GM19238 (cell line): ENCODE measurements around the gene SFT2D3.

Experiments used
- DNase-seq: peaks from one replicate; pipeline ENCODE4 v3.0.0; 2011; ENCODE audit warnings: low spot score; ENCODE audit not compliant: insufficient read length

Gene SFT2D3

DNA sequence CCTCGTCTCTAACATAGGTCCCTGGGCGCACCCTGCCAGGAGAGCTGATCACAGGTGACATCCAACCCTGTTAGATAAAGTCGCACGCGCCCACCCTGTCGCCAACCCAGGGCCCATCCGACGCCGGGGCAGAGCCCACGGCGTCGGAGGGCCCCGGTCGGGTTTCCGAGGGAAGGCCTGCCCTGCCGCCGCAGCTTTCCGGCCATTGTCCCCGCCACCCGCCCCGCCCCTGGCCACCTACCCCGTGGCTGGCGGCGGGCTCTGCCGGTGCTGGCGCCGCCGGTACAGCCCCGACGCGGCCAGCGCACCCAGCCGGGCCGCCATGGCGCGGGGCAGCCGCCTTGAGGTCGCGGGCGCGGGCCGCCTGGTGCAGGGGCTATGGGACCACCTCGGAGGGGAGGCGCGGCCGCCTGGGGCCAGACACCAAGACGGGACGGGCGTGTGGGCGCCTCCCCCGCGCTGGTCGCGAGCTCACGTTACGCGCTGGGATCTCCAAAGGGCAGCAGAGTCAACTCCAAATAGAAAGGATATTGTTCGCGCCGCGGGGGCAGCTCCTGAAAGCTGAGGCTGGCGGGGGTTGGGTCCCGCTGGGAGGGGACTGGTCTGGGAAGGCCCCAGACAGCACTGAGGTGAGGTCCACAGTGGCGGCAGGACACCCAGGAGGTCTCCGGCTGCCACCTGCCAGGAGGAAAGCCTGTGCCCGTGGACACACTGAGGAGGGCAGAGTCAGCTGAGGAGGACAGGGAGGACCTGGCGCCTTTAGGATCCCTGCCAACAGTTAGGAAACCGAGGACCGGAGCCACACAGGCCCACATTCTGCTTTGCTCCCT is 37.0 kb upstream of the SFT2D3 start:
- no peak for DNase-seq

DNA sequence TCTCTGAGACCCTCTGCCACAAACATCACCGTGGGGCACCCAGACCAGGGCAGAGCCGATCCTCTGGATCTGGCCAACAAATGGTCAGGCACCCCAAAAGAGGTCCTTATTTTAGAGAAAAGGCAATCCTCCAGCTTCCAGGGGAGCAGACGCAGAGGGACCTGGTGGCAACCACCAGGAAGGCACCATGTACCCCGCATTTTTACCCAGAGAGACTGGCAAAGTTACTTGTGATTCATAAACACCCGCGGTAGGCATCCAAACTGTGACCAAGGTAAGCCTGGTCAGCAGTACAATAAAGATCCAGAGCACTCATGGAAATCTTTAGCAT is 36.4 kb upstream of the SFT2D3 start:
- no peak for DNase-seq

DNA sequence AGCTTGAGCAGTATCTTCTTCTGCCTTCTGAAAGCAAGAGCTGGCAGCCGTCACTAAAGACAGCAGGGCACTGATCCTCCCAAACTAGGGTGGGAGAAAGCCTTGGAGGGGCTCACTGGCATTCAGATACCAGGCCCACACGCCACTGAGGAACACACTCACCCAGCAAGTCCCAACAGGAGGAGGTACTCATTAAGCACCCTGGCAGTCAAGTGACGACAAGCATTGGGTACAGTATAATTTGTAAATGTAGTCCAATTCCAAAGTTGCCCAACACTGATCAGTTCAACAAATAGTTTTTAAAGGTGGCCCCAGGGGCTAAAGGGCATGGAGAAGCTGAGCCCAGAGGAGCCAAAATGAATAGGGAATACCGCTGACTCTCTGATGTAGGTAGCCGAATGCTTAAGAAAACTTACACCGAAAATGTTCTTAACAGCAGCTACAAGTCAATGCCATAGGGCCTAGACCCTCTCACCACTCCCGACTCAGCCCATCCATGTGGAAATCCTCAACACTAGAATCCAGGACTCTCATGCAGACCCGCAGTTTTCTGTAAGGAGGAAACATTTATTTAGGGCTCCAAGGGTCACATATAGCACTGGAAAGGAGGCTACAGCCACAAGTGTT is 35.9 kb upstream of the SFT2D3 start:
- no peak for DNase-seq

GRCh38 chr2:127669056-127669455 is 32.2 kb upstream of the SFT2D3 start:
- no peak for DNase-seq

- no peak for DNase-seq
Measured at GRCh38 chr2:127670055-127670956, 31.0 kb upstream of the SFT2D3 start.

DNA sequence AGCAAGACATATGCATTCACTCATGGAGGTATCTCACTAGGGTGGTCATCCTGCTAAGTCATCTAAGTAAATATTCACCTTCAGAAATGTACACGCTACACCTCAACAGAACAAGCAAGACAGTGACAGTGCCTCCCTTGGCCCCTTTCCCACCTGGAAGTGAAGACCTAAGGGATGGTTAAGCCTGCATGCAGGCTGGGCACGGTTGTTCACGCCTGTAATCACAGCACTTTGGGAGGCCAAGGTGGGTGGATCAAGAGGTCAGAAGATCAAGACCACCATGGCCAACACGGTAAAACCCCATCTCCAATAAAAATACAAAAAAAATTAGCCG is 30.4 kb upstream of the SFT2D3 start:
- no peak for DNase-seq

GRCh38 chr2:127671557-127672302 is 29.6 kb upstream of the SFT2D3 start:
- DNase-seq = no peak

- no peak for DNase-seq
Measured at GRCh38 chr2:127672341-127673224, 28.7 kb upstream of the SFT2D3 start.

DNA sequence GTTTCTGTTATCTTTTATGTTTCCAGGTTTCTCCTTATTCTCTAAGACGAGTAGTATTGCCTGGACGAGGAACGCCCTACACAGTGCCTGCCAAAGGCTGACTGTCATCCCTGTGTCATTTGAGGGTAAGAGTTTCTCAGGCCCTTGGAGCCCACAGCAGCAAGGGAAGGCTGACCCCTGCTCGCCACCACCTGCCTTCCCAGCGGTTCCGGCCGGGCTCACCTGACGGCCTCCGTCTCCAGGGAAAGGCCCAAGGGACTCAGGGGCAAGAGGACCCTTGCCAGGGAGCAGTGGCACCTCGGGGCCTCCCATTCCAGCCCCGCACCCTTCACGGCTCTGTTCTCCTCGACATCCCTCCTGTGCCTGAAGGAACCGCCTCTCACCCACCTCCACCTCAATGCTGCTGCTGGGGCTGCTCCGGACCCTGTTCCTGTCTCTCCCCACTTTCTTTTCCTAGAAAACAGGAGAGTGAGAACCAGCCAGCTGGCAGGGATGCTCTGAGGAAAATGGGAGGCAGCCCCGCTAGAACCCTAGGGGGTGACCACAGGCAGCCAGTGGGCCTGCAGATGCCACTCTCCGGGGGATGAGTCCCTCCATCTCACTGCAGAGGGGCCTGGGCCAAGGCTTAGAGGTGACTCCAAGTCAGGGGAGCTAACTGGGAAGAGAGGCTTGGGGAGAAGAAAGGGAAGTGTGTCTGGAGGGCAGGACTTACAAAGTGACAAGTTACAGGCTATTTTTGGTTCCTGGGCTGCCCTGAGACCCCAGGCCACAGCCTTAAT is 27.8 kb upstream of the SFT2D3 start:
- DNase-seq = no peak

DNA sequence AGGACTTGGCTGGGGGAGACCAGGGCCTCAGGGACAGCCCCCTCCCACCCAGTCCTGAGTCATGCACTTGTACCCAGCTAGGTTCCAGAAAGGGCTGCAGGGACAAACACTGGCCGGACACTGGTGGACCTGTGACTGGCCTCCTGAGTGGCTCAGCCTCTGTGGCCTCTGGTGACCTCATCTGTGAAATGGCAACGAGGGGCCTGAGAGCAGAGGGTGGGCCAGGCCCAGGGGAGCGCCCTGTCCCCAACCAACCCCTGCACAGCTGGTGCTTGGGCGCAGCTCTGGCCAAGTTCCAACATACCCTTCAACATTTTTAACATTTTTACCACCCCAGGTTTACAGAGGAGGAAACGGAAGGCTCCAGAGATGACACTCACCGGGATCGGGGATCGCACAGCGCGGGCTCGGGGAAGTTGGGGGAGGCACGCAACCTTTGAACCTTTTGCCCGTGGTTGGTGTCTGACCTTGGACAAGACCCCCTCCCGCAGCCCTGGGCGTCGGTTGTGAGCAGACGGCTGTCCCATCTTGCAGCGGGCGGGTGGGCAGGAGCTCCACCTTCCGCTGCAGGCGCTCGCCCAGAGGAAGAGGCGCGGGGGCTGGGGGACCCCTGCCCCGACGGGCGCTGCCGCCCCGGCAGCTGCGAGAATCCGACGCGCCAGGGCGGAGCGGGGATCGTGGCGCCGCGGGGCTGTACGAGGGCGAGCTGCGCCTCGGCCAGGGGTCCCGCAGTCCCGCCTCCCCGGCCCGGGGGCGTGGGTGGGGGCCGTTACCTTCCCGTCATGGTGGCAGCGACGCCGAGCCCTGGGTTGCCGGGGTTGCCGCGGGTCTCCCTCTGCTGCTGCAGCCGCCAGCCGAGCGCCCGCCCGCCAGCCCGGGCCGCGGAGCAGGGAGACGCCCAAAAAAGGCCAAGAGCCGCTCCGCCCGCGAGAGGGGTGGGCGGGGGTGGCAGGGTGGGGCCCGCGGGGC is 26.8 kb upstream of the SFT2D3 start:
- no peak for DNase-seq

DNA sequence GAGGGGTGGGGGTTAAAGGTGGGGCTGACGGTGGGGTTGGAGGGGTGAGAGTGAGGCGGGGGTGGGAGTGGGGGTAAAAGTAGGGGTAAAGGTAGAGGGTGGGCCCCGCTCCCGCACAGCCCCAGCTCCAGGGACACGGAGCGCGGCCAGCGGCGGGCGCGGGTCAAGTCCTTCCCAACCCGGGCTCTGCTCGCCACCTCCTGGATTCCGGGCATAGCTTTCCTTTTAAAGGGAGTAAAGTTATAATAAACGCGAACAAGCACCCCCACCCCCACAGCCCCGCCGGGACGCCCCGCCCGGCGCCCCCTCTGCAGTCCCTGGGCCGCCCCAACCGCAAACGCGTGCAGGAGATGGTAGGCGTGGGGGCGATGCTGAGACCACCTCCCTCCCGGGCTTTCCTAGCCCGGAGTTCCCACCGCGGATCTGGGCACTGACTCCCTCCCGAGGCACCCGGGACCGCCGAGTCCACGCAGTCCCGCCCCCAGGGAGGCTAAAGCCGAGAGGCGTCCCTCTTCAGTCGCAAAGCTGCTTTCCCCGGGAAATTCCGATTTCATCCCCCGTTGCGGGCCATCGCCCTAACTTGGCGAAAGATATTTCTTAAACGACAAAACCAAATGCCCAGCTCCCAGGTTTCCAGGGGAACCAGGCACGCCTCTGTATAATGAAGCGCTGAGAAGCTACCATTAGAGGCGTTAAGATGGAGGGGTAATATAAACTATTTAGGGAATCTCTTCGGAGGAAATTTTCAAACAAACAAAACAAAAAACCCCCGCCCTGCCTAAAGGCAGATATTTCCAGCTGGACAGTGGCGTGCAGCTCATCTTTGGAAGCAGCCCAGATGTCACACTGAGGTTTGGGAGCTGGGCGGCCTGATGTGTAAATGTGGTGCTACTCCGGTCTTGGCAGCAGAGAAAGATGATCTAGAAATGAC is 25.7 kb upstream of the SFT2D3 start, which contains the start of gene LIMS2:
LIMS2 (minus strand) TSS at position 200 of the 931 bp plus-strand sequence. CDS start 506 bp downstream, outside the sequence.
- no peak for DNase-seq

- no peak for DNase-seq
Measured at GRCh38 chr2:127676906-127677305, 24.4 kb upstream of the SFT2D3 start.

GRCh38 chr2:127678531-127678930 is 22.8 kb upstream of the SFT2D3 start:
- no peak for DNase-seq

DNA sequence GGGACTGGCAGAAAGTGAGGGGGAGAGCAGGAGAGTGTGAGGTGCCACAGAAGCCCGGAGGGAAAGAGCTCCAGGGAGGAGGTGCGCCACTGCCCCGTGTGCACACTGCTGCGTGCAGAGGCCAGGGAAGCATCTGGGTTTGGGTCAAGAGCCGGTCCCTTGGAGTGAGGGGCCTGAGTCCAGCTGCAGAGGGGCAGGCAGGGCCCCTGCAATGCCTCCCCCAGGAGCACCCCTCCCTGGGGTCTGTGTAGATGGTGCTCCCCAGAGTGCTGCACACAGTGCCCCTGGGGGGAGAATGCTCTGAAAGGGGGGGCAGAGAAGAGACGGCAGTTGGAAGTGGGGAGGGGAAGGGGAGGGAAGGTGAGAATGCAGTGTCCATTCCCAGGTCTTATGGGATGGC is 22.3 kb upstream of the SFT2D3 start:
- DNase-seq = no peak

GRCh38 chr2:127679680-127680361 is 21.5 kb upstream of the SFT2D3 start:
- DNase-seq = no peak

DNA sequence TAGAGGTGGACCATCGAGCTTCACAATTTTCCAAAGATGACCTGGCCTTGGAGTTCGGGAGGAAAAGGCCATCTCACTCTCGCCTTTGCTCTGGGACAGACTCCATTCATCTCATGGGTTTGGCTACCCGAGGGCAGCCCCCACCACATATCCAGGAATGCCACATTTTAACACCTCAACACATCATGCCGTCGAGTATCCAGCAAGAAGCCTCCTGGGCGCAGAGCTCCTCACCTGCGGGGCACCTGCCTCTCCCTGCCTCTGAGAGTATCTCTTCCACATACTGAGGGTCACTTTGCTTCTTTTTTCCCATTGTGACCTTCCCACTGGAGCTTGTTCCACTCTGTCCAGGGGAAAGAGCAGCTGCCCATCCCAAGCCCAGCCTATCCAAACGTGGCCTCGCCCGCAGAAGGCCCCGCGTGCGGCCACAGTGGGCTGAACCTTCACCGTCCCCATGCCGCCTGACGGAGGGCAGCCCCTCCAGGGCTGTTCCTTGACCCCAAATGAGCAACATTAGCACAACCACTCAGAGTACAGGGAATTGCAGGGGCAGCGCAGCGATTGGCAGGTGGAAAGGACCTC is 20.5 kb upstream of the SFT2D3 start:
- DNase-seq = no peak
